Neural cell (in vitro differentiated cells): ENCODE results near the gene SERGEF.

ENCODE experiments used
- EP300 ChIP-seq: fragments of 450-650 bp; conservative IDR thresholded peaks from 2 replicates; pipeline ENCODE4 v1.6.1; 2014; ENCODE audit warnings: antibody characterized with exemption, mild to moderate bottlenecking, moderate library complexity; ENCODE audit not compliant: poor library complexity, severe bottlenecking
- EZH2 ChIP-seq: fragments of 200-600, 300-800 bp; shearing (Covaris generic), sonication (generic); IDR thresholded peaks from 2 replicates; pipeline ENCODE4 v1.6.1; 2014; ENCODE audit warnings: antibody characterized with exemption, low read length, borderline replicate concordance, mild to moderate bottlenecking; ENCODE audit not compliant: insufficient read depth, poor library complexity, severe bottlenecking
- MXI1 ChIP-seq: fragments of 450-650 bp; conservative IDR thresholded peaks from 2 replicates; pipeline ENCODE4 v1.6.1; 2014; ENCODE audit warnings: antibody characterized with exemption, mild to moderate bottlenecking; ENCODE audit not compliant: poor library complexity, severe bottlenecking
- POLR2AphosphoS5 ChIP-seq: IDR thresholded peaks from 2 replicates; pipeline ENCODE4 v1.6.1; 2012
- RAD21 ChIP-seq: fragments of 450-650 bp; conservative IDR thresholded peaks from 2 replicates; pipeline ENCODE4 v1.6.1; 2014; ENCODE audit warnings: antibody characterized with exemption, mild to moderate bottlenecking, moderate library complexity
- SMC3 ChIP-seq: fragments of 450-650 bp; conservative IDR thresholded peaks from 2 replicates; pipeline ENCODE4 v1.6.1; 2014; ENCODE audit warnings: antibody characterized with exemption, mild to moderate bottlenecking, moderate library complexity; ENCODE audit not compliant: poor library complexity
- TF ChIP-seq, protein P1 (sequence below): fragments of 450-650 bp; IDR thresholded peaks from 2 replicates; pipeline ENCODE4 v1.5.1; 2014; ENCODE audit warnings: antibody characterized with exemption, mild to moderate bottlenecking, moderate library complexity; ENCODE audit not compliant: poor library complexity, severe bottlenecking
- TF ChIP-seq, protein P2 (sequence below): IDR thresholded peaks from 2 replicates; pipeline ENCODE4 v1.6.1; 2012; ENCODE audit warnings: borderline replicate concordance

DNA sequence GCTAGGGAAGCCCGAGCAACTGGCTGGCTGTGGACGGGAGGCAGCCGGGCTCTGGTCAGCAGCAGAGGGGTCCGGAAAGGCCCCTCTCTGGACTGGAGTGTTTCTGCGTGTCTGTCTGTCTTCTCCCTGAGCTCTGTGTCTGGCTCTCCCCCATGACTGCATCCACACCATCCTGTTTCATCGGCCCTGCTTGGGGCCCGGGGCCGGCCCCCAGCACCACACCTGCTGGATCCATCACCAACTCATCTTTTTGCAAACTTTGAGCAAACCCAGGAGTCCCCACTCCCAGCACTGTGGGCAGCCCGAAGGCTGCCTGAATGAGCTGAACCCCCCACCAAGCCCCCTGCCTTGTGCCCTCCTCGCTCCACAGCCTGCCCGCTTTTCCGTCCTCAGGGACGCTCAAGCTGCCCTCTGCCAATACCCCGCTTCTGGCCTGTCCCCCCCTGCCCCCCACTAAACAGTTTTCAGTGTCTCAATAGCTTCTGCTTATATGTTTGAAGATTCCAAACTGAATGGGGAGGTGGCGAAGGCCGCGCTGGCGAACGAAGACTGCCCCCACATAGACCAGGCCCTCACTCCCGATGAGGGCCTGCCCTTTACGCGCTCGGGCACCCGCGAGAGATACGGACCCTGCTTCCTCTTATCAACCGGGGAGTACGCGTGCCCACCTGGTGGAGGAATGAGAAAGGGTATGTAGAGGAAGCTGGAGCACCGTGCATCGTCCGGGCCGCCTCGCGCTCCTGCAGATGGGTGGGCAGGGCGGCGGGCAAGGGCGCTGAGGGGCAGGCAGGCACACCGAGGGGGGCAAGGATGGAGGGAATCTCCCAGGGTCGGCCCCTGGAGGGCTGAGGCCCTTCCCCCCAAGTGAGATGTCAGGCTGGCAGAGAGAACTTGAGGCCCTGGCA is 233.6 kb downstream of the SERGEF start:
- TF ChIP-seq, protein P1, sequence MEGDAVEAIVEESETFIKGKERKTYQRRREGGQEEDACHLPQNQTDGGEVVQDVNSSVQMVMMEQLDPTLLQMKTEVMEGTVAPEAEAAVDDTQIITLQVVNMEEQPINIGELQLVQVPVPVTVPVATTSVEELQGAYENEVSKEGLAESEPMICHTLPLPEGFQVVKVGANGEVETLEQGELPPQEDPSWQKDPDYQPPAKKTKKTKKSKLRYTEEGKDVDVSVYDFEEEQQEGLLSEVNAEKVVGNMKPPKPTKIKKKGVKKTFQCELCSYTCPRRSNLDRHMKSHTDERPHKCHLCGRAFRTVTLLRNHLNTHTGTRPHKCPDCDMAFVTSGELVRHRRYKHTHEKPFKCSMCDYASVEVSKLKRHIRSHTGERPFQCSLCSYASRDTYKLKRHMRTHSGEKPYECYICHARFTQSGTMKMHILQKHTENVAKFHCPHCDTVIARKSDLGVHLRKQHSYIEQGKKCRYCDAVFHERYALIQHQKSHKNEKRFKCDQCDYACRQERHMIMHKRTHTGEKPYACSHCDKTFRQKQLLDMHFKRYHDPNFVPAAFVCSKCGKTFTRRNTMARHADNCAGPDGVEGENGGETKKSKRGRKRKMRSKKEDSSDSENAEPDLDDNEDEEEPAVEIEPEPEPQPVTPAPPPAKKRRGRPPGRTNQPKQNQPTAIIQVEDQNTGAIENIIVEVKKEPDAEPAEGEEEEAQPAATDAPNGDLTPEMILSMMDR = no peak
- no peak for TF ChIP-seq POLR2AphosphoS5
- TF ChIP-seq, protein P2, sequence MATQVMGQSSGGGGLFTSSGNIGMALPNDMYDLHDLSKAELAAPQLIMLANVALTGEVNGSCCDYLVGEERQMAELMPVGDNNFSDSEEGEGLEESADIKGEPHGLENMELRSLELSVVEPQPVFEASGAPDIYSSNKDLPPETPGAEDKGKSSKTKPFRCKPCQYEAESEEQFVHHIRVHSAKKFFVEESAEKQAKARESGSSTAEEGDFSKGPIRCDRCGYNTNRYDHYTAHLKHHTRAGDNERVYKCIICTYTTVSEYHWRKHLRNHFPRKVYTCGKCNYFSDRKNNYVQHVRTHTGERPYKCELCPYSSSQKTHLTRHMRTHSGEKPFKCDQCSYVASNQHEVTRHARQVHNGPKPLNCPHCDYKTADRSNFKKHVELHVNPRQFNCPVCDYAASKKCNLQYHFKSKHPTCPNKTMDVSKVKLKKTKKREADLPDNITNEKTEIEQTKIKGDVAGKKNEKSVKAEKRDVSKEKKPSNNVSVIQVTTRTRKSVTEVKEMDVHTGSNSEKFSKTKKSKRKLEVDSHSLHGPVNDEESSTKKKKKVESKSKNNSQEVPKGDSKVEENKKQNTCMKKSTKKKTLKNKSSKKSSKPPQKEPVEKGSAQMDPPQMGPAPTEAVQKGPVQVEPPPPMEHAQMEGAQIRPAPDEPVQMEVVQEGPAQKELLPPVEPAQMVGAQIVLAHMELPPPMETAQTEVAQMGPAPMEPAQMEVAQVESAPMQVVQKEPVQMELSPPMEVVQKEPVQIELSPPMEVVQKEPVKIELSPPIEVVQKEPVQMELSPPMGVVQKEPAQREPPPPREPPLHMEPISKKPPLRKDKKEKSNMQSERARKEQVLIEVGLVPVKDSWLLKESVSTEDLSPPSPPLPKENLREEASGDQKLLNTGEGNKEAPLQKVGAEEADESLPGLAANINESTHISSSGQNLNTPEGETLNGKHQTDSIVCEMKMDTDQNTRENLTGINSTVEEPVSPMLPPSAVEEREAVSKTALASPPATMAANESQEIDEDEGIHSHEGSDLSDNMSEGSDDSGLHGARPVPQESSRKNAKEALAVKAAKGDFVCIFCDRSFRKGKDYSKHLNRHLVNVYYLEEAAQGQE = no peak
- no peak for TF ChIP-seq EZH2
- no peak for TF ChIP-seq EP300
- no peak for TF ChIP-seq SMC3
- TF ChIP-seq RAD21 = no peak
- TF ChIP-seq MXI1 = no peak
